Prostate gland (tissue), 2 donors: ENCODE data around the gene NFAM1.

Source experiments
- POLR2A ChIP-seq: fragments of 450-650 bp; IDR thresholded peaks from one replicate; pipeline ENCODE4 v1.6.1; 2016; ENCODE audit warnings: antibody characterized with exemption, mild to moderate bottlenecking
- POLR2AphosphoS5 ChIP-seq: sonication (generic); formaldehyde crosslinking; IDR thresholded peaks from one replicate; pipeline ENCODE4 v1.6.1; 2017; ENCODE audit warnings: antibody characterized with exemption
- TF ChIP-seq, protein P1 (sequence below), 4 experiments: fragments of 200-600 bp in 2 of 4; fragments of 450-650 bp in 2 of 4; sonication (generic) in 2 of 4; IDR thresholded peaks; 1 replicate in 3 of 4; 2 replicates in 1 of 4; pipeline ENCODE4 v1.5.1; 2016 to 2019; ENCODE audit warnings: antibody characterized with exemption in 4 of 4, mild to moderate bottlenecking in 2 of 4, moderate library complexity in 2 of 4

DNA sequence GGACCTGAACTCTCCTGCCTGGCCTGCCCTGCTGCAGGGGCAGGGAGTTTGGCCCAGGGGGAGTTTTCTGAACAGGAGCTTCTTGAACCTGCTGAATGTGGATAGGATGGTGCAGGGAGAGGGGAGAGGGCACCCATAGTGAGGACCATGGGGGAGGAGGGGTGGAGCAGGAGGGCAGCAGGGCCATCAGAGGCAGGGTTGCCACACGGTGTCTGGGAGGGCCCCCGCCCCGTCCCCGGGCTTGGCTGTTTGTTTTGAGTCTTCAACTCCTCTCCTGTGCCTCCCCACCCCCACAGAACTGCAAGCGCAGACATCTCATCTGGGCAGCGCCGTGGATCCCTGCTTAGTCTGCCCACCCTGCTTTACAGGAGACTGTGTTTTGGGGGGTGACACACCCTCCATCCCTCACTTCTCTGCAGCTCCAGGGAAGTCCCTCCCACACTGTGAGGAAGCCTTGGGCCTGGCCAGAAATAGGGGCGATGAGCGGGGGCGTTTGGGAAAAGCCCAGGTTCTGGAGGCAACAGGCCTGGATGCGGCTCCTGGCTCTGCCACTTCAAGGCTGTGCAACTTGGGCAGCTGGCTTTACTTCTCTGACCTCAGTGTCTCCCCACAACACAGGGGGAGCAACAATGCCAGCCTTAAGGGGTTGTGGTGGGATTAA is 14.4 kb downstream of the NFAM1 start:
- TF ChIP-seq, protein P1, sequence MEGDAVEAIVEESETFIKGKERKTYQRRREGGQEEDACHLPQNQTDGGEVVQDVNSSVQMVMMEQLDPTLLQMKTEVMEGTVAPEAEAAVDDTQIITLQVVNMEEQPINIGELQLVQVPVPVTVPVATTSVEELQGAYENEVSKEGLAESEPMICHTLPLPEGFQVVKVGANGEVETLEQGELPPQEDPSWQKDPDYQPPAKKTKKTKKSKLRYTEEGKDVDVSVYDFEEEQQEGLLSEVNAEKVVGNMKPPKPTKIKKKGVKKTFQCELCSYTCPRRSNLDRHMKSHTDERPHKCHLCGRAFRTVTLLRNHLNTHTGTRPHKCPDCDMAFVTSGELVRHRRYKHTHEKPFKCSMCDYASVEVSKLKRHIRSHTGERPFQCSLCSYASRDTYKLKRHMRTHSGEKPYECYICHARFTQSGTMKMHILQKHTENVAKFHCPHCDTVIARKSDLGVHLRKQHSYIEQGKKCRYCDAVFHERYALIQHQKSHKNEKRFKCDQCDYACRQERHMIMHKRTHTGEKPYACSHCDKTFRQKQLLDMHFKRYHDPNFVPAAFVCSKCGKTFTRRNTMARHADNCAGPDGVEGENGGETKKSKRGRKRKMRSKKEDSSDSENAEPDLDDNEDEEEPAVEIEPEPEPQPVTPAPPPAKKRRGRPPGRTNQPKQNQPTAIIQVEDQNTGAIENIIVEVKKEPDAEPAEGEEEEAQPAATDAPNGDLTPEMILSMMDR (IDR thresholded peaks at IDR 0.05), result no peak
- TF ChIP-seq POLR2AphosphoS5, result no peak
- no peak for TF ChIP-seq POLR2A
